Measurements from ENCODE around the gene RAB37. TPM values are rescaled to one million over a fixed set of nuclear protein-coding genes. Genes with fewer than 3 reads are reported as not detected.

The RAB37 gene
- total and polyA plus RNA-seq, 2 of the 13 experiments (the other 11 are each of a cell fraction or from before 2014, with no cell fraction given): 0.91 to 3.7 TPM

GRCh38 chr17:74770498-74771318 lies 33.7 kb downstream of the RAB37 start (continued):
- no peak; the same call in 1 of the 2 replicates for TF ChIP-seq STAT6 (CRISPR knock-in tag; IDR thresholded peaks at IDR 0.05; ENCODE audit: borderline replicate concordance)
- no peak for TF ChIP-seq SMARCC2 (IDR thresholded peaks at IDR 0.05)
- TF ChIP-seq MAX (IDR thresholded peaks at IDR 0.05): peak; percentile 44; the same call in 1 of the 2 replicates
- no peak for TF ChIP-seq ZNF709 (CRISPR knock-in tag; IDR thresholded peaks at IDR 0.05)
- TF ChIP-seq ZNF780A (CRISPR knock-in tag; IDR thresholded peaks at IDR 0.05): no peak
- TF ChIP-seq SALL1 (CRISPR knock-in tag; IDR thresholded peaks at IDR 0.05): peak; percentile 48; the same call in 1 of the 2 replicates
- no peak; the same call in 1 of the 2 replicates for TF ChIP-seq TOPORS (CRISPR knock-in tag; IDR thresholded peaks at IDR 0.05)
- peak; percentile 39 for TF ChIP-seq TEAD3 (CRISPR knock-in tag; optimal IDR thresholded peaks at IDR 0.05; ENCODE audit: borderline replicate concordance)
- TF ChIP-seq CENPT (CRISPR knock-in tag; IDR thresholded peaks at IDR 0.05; ENCODE audit: low read depth): 0 out of 2 replicates have a peak, but pooled peaks have one; percentile 12
- no peak for TF ChIP-seq BRD4 (CRISPR knock-in tag; IDR thresholded peaks at IDR 0.05)
- TF ChIP-seq ELF1 (CRISPR knock-in tag; IDR thresholded peaks at IDR 0.05): no peak; the same call in 1 of the 2 replicates
- TF ChIP-seq RORA (CRISPR knock-in tag; IDR thresholded peaks at IDR 0.05): no peak
- TF ChIP-seq ZBTB3 (CRISPR knock-in tag; IDR thresholded peaks at IDR 0.05; ENCODE audit: borderline replicate concordance, low read depth): no peak
- TF ChIP-seq BCL3 (CRISPR knock-in tag; IDR thresholded peaks at IDR 0.05): no peak
- TF ChIP-seq KDM3A (CRISPR knock-in tag; IDR thresholded peaks at IDR 0.05; ENCODE audit: low read depth): peak; percentile 87; the same call in 1 of the 2 replicates
- 0 out of 2 replicates have a peak, but pooled peaks have one; percentile 53 for TF ChIP-seq ZKSCAN8 (CRISPR knock-in tag; IDR thresholded peaks at IDR 0.05; ENCODE audit: borderline replicate concordance)
- TF ChIP-seq ZNF670 (CRISPR knock-in tag; IDR thresholded peaks at IDR 0.05; ENCODE audit: borderline replicate concordance): no peak
- no peak for TF ChIP-seq FOXK1 (CRISPR knock-in tag; IDR thresholded peaks at IDR 0.05; ENCODE audit: borderline replicate concordance, low read depth)
- no peak for TF ChIP-seq SNAPC2 (CRISPR knock-in tag; IDR thresholded peaks at IDR 0.05)
- no peak for TF ChIP-seq PITX1 (CRISPR knock-in tag; IDR thresholded peaks at IDR 0.05)
- no peak for TF ChIP-seq ZNF749 (CRISPR knock-in tag; IDR thresholded peaks at IDR 0.05; ENCODE audit: borderline replicate concordance)
- 0 out of 2 replicates have a peak, but pooled peaks have one; percentile 3 for TF ChIP-seq ZNF782 (CRISPR knock-in tag; IDR thresholded peaks at IDR 0.05; ENCODE audit: borderline replicate concordance)
- TF ChIP-seq TGIF2 (CRISPR knock-in tag; IDR thresholded peaks at IDR 0.05): peak; percentile 84
- no peak for TF ChIP-seq ZUFSP (CRISPR knock-in tag; IDR thresholded peaks at IDR 0.05; ENCODE audit: borderline replicate concordance)
- no peak for TF ChIP-seq ZNF431 (CRISPR knock-in tag; IDR thresholded peaks at IDR 0.05; ENCODE audit: borderline replicate concordance, low read depth)

All from HepG2 (cell line).